ENCODE data around the gene XAB2. TPM values are rescaled to one million over a fixed set of nuclear protein-coding genes. Genes with fewer than 3 reads are reported as not detected.

XAB2 gene
- total and polyA plus RNA-seq, 2 donors (not counting 3 experiments of a cell fraction or from before 2014, with no cell fraction given), result 37.3 to 47.6 TPM

- DNase-seq (ENCODE audit: low read depth, low spot score) (no peak), FAIRE-seq (no peak)
- Histone ChIP-seq H3K4me1 (ENCODE audit: control insufficient read depth, extremely low read depth, insufficient read depth, low read length) (peaks cover 16% of the 10 kb centered on the region), H3K4me2 (ENCODE audit: insufficient read depth, low read length) (no peak overlapping the region), H4K20me1 (replicated peaks; ENCODE audit: control insufficient read depth, extremely low read depth, insufficient read depth, low read length) (no peaks in the 10 kb centered on the region), H3K9me3 (replicated peaks; ENCODE audit: control insufficient read depth, insufficient read depth, low read length) (no peaks in the 10 kb centered on the region), H3K27ac (ENCODE audit: insufficient read depth, low read depth, low read length) (no peak overlapping the region), H3K79me2 (ENCODE audit: control insufficient read depth, insufficient read depth, low read length) (peaks cover 41% of the 10 kb centered on the region), H2AFZ (ENCODE audit: low read depth, low read length) (no peak overlapping the region), H3K36me3 (ENCODE audit: control insufficient read depth in 2 of 2, extremely low read depth in 1 of 2, insufficient read depth in 2 of 2, low read length in 2 of 2) (peaks cover 2 to 28% of the 10 kb centered on the region in 2 experiments), H3K4me3 (replicated peaks in 1 of 3; ENCODE audit: insufficient read depth in 1 of 3, low read depth in 1 of 3, low read length in 3 of 3) (no peak overlapping the region), H3K27me3 (ENCODE audit: control insufficient read depth in 2 of 2, insufficient read depth in 2 of 2, low read length in 2 of 2) (no peaks in the 10 kb centered on the region), H3K9me1 (replicated peaks; ENCODE audit: control insufficient read depth, extremely low read depth, insufficient read depth, low read length) (no peaks in the 10 kb centered on the region), H3K9ac (replicated peaks; ENCODE audit: extremely low read depth, insufficient read depth, low read length) (no peak overlapping the region)
- dilution Hi-C loops (cut with MboI; ENCODE audit: extremely low pct_ligation_motif_present, low sequenced_read_pairs) (no loop called here), intact Hi-C loops (cut with micrococcal nuclease) (no loop called here)
- ChIA-PET POLR2A (no interaction called here), CTCF (interaction anchor here (0.7 kb wide), 2 partner anchors 36 to 57 kb away, joined by 3 read pairs; no protein-coding TSS in a partner anchor)
- no TSS peak for BruUV-seq (replicated peaks)
- TF ChIP-seq EZH2 (IDR thresholded peaks at IDR 0.05; ENCODE audit: borderline replicate concordance, low read depth, low read length, severe bottlenecking) (no peak), POLR2AphosphoS5 (IDR thresholded peaks at IDR 0.05; ENCODE audit: insufficient read depth, low read depth, low read length) (no peak), FOS (IDR thresholded peaks at IDR 0.05; ENCODE audit: borderline replicate concordance, insufficient read depth, low read length) (no peak), MYC (IDR thresholded peaks at IDR 0.05; ENCODE audit: low read depth, low read length) (no peak), CTCF (IDR thresholded peaks at IDR 0.05; ENCODE audit: extremely low read depth in 1 of 2, insufficient read depth in 1 of 2, low read depth in 1 of 2, low read length in 2 of 2) (no peak), POLR2A (IDR thresholded peaks at IDR 0.05; ENCODE audit: low read depth, low read length) (no peak), JUN (IDR thresholded peaks at IDR 0.05; ENCODE audit: borderline replicate concordance, insufficient read depth, insufficient read length, low read depth) (no peak), MAX (IDR thresholded peaks at IDR 0.05; ENCODE audit: insufficient read depth, insufficient read length) (no peak), GATA2 (IDR thresholded peaks at IDR 0.05; ENCODE audit: insufficient read depth, insufficient read length, low read depth, low read length) (no peak)
Measured at GRCh38 chr19:7625763-7626372, 3.5 kb downstream of the XAB2 start.

Measured in endothelial cell of umbilical vein (primary cell).